Glomerular visceral epithelial cell (primary cell): ENCODE results near the gene MED6.

Source experiments
- DNase-seq: peaks from one replicate; pipeline ENCODE4 v3.0.0-alpha.2; 2016; ENCODE audit errors: extremely low spot score

Gene MED6

DNA sequence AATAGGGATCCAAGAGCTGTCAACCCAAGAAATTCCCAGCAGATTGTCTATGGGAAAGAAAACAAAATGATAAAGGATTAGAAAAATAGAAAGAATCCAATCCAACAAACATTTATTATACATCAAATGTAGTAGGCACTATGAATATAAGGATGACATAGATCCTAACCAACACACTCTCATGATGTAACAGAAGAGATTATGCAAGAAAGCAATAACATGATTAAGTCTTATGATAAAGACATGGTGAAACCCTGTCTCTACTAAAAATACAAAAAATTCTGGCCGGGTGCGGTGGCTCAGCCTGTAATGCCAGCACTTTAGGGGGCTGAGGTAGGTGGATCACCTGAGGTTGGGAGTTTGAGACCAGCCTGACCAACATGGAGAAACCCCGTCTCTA lies 2.7 kb downstream of the MED6 start:
- DNase-seq = no peak

DNA sequence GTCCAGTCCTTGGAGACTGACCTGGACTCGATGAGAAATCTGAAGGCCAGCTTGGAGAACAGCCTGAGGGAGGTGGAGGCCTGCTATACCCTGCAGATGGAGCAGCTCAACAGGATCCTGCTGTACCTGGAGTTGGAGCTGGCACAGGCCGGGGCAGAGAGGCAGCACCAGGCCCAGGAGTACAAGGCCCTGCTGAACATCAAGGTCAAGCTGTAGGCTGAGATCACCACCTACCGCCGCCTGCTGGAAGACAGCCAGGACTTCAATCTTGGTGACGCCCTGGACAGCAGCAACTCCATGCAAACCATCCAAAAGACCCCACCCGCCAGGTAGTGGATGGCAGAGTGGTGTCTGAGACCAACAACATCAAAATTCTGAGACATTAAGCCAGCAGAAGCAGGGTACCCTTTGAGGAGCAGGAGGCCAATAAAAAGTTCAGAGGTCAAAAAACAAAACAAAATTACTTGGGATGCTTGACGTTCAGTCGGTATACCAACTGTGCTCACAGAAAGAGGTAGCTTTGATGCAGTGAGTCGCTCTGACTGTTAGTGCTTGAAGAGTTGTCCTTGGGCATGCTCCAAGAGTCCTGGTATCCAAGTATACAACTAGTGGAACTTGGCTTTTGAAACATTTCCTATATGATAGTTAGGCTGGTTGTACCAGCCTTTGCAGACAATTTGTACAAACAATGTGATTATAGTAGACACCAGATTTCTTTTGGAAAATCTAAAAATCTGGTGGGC lies 4.8 kb downstream of the MED6 start:
- DNase-seq = no peak

- no peak for DNase-seq
Observed at GRCh38 chr14:70594461-70594860, 6.0 kb downstream of the MED6 start.

- DNase-seq = peak; percentile 13
Observed at GRCh38 chr14:70585231-70585630, 15.2 kb downstream of the MED6 start.

- no peak for DNase-seq
Observed at GRCh38 chr14:70576891-70577290, 23.6 kb downstream of the MED6 start.

- no peak for DNase-seq
Observed at GRCh38 chr14:70573050-70573449, 27.4 kb downstream of the MED6 start.

DNA sequence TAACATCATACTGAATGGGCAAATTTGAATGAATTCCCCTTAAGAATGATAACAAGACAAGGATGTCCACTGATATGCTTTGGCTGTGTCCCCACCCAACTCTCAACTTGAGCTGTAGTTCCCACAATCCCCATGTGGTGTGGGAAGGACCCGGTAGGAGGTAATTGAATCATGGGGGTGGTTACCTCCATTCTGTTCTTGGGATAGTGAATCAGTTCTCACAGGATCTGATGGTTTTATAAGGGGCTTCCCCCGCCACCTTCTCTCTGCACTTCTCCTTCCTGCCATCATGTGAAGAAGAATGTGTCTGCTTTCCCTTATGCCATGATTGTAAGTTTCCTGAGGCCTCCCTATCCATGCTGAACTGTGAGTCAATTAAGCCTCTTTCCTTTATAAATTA lies 29.3 kb downstream of the MED6 start:
- no peak for DNase-seq

- peak; percentile 34 for DNase-seq
Observed at GRCh38 chr14:70567791-70568190, 32.7 kb downstream of the MED6 start.

GRCh38 chr14:70563869-70564268 lies 36.6 kb downstream of the MED6 start:
- no peak for DNase-seq

GRCh38 chr14:70563417-70563816 lies 37.0 kb downstream of the MED6 start:
- no peak for DNase-seq

DNA sequence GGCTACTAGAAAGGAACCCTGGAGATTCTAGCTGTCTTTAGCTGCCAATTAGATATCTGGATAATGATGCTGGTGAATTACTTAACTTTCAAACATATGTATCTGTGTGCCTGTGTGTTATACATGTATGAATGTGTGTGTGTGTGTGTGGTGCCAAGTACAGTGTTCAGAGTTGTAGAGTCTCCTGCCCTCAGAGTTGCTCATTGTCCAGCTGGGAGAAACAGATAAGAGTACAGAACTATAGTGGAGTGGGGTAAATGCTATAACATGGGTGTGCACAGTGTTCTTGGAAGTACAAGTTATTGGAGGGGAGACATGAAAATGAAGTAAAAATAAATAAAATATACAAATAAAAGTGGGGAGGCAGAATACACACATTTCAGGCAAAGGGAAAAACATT lies 42.1 kb downstream of the MED6 start:
- no peak for DNase-seq

GRCh38 chr14:70555890-70556289 lies 44.6 kb downstream of the MED6 start:
- DNase-seq = peak; percentile 40

- no peak for DNase-seq
Observed at GRCh38 chr14:70538087-70538486, 62.4 kb downstream of the MED6 start.

- peak; percentile 6 for DNase-seq
Observed at GRCh38 chr14:70536830-70537229, 63.6 kb downstream of the MED6 start.

GRCh38 chr14:70534904-70535303 lies 65.6 kb downstream of the MED6 start, which contains the start of gene ADAM20:
Gene ADAM20 (minus strand): TSS chr14:70535004. CDS start chr14:70524757, 10,247 bp downstream.
- no peak for DNase-seq
